Measurements from ENCODE around the gene OARD1. TPM values are rescaled to one million over a fixed set of nuclear protein-coding genes. Genes with fewer than 3 reads are reported as not detected.

OARD1 gene
- total and polyA plus RNA-seq, 5 donors from 2014 or later = 30.3 to 58.2 (median 53.5) TPM

- peak; percentile 22 to 55 for ATAC-seq (ENCODE audit: low read depth in 2 of 2)
- Mint-ChIP-seq H3K27ac (peak overlapping the region; percentile 93 to 95 (median 93)), H3K4me3 (peak overlapping the region; percentile 88 to 95 (median 90)), H3K36me3 (no peaks in the 10 kb centered on the region), H3K4me1 (peaks cover 8 to 31% (median 23%) of the 10 kb centered on the region in 4 donors), H3K27me3 (no peaks in the 10 kb centered on the region), H3K9me3 (no peaks in the 10 kb centered on the region)
- Histone ChIP-seq H3K4me1 (ENCODE audit: control insufficient read depth, insufficient read depth, low read length, poor library complexity, severe bottlenecking) (peaks cover 25% of the 10 kb centered on the region), H3K9me3 (ENCODE audit: control insufficient read depth in 2 of 2, low read length in 2 of 2) (no peaks in the 10 kb centered on the region), H3K27me3 (ENCODE audit: control insufficient read depth, insufficient read depth, low read length) (no peaks in the 10 kb centered on the region), H3K27ac (ENCODE audit: insufficient read depth, low read length, poor library complexity, severe bottlenecking) (peak overlapping the region; percentile 65), H3K36me3 (ENCODE audit: control insufficient read depth, insufficient read depth, low read length) (no peaks in the 10 kb centered on the region), H3K4me3 (ENCODE audit: low read depth, low read length) (peak overlapping the region; percentile 64)
- DNase-seq = peak in 1 of 3 donors; percentile 57
Measured at GRCh38 chr6:41028561-41029412, 43.4 kb downstream of the OARD1 start.

GRCh38 chr6:41027799-41028560, 44.2 kb downstream of the OARD1 start:
- H3K9me3 Mint-ChIP-seq = no peaks in the 10 kb centered on the region
- ATAC-seq (ENCODE audit: low read depth in 2 of 2) (peak; percentile 81 to 87), DNase-seq (peak; percentile 63 to 83 (median 74))
- H3K27ac ChIP-seq (ENCODE audit: insufficient read depth, low read length, poor library complexity, severe bottlenecking) = peak overlapping the region; percentile 65
- peak overlapping the region; percentile 93 to 99 (median 93) for H3K27ac Mint-ChIP-seq
- no peaks in the 10 kb centered on the region for H3K9me3 ChIP-seq (ENCODE audit: control insufficient read depth in 2 of 2, low read length in 2 of 2)
- H3K4me1 Mint-ChIP-seq = peaks cover 8 to 31% (median 23%) of the 10 kb centered on the region in 4 donors
- no peaks in the 10 kb centered on the region for H3K27me3 ChIP-seq (ENCODE audit: control insufficient read depth, insufficient read depth, low read length)
- H3K36me3 ChIP-seq (ENCODE audit: control insufficient read depth, insufficient read depth, low read length) = no peaks in the 10 kb centered on the region
- H3K27me3 Mint-ChIP-seq = no peaks in the 10 kb centered on the region
- peaks cover 25% of the 10 kb centered on the region for H3K4me1 ChIP-seq (ENCODE audit: control insufficient read depth, insufficient read depth, low read length, poor library complexity, severe bottlenecking)
- H3K36me3 Mint-ChIP-seq = no peaks in the 10 kb centered on the region
- H3K4me3 ChIP-seq (ENCODE audit: low read depth, low read length) = peak overlapping the region; percentile 81
- H3K4me3 Mint-ChIP-seq = peak overlapping the region; percentile 88 to 95 (median 90)

- DNase-seq (no peak), ATAC-seq (ENCODE audit: low read depth in 2 of 2) (no peak)
- Histone ChIP-seq H3K4me1 (ENCODE audit: control insufficient read depth, insufficient read depth, low read length, poor library complexity, severe bottlenecking) (peaks cover 25% of the 10 kb centered on the region), H3K9me3 (ENCODE audit: control insufficient read depth in 2 of 2, low read length in 2 of 2) (no peaks in the 10 kb centered on the region), H3K36me3 (ENCODE audit: control insufficient read depth, insufficient read depth, low read length) (no peaks in the 10 kb centered on the region), H3K4me3 (ENCODE audit: low read depth, low read length) (peak overlapping the region; percentile 81), H3K27ac (ENCODE audit: insufficient read depth, low read length, poor library complexity, severe bottlenecking) (peak overlapping the region; percentile 65), H3K27me3 (ENCODE audit: control insufficient read depth, insufficient read depth, low read length) (no peaks in the 10 kb centered on the region)
- H3K4me3 Mint-ChIP-seq = peak overlapping the region; percentile 88 to 95 (median 90)
- no peaks in the 10 kb centered on the region for H3K27me3 Mint-ChIP-seq
- H3K36me3 Mint-ChIP-seq = no peaks in the 10 kb centered on the region
- peak overlapping the region; percentile 92 to 99 (median 93) for H3K27ac Mint-ChIP-seq
- peaks cover 8 to 31% (median 23%) of the 10 kb centered on the region in 4 donors for H3K4me1 Mint-ChIP-seq
- no peaks in the 10 kb centered on the region for H3K9me3 Mint-ChIP-seq
Measured at GRCh38 chr6:41027241-41027640, 44.9 kb downstream of the OARD1 start.

- Histone ChIP-seq H3K27ac (ENCODE audit: insufficient read depth, low read length, poor library complexity, severe bottlenecking) (no peak overlapping the region), H3K4me3 (ENCODE audit: low read depth, low read length) (no peak overlapping the region), H3K27me3 (ENCODE audit: control insufficient read depth, insufficient read depth, low read length) (no peaks in the 10 kb centered on the region), H3K4me1 (ENCODE audit: control insufficient read depth, insufficient read depth, low read length, poor library complexity, severe bottlenecking) (peaks cover 25% of the 10 kb centered on the region), H3K9me3 (ENCODE audit: control insufficient read depth in 2 of 2, low read length in 2 of 2) (no peaks in the 10 kb centered on the region), H3K36me3 (ENCODE audit: control insufficient read depth, insufficient read depth, low read length) (no peaks in the 10 kb centered on the region)
- peak overlapping the region in 3 of 4 donors; percentile 6 to 44 (median 33) for H3K4me3 Mint-ChIP-seq
- no peaks in the 10 kb centered on the region for H3K9me3 Mint-ChIP-seq
- DNase-seq = no peak
- H3K27me3 Mint-ChIP-seq = no peaks in the 10 kb centered on the region
- peaks cover 8 to 31% (median 23%) of the 10 kb centered on the region in 4 donors for H3K4me1 Mint-ChIP-seq
- H3K36me3 Mint-ChIP-seq = no peaks in the 10 kb centered on the region
- ATAC-seq (ENCODE audit: low read depth in 2 of 2) = no peak
- H3K27ac Mint-ChIP-seq = peak overlapping the region in 2 of 3 donors; percentile 19 to 57
Measured at GRCh38 chr6:41025966-41026530, 46.1 kb downstream of the OARD1 start.

GRCh38 chr6:41023114-41023513, 49.0 kb downstream of the OARD1 start:
- Mint-ChIP-seq H3K4me3 (no peak overlapping the region), H3K9me3 (peaks cover 0 to 2% (median 0%) of the 10 kb centered on the region in 7 donors), H3K4me1 (peaks cover 8 to 17% (median 14%) of the 10 kb centered on the region in 4 donors), H3K36me3 (no peaks in the 10 kb centered on the region), H3K27ac (no peak overlapping the region), H3K27me3 (no peaks in the 10 kb centered on the region)
- Histone ChIP-seq H3K9me3 (ENCODE audit: control insufficient read depth in 2 of 2, low read length in 2 of 2) (no peaks in the 10 kb centered on the region), H3K27me3 (ENCODE audit: control insufficient read depth, insufficient read depth, low read length) (no peaks in the 10 kb centered on the region), H3K36me3 (ENCODE audit: control insufficient read depth, insufficient read depth, low read length) (no peaks in the 10 kb centered on the region), H3K4me3 (ENCODE audit: low read depth, low read length) (no peak overlapping the region), H3K27ac (ENCODE audit: insufficient read depth, low read length, poor library complexity, severe bottlenecking) (no peak overlapping the region), H3K4me1 (ENCODE audit: control insufficient read depth, insufficient read depth, low read length, poor library complexity, severe bottlenecking) (peaks cover 12% of the 10 kb centered on the region)
- DNase-seq (no peak), ATAC-seq (ENCODE audit: low read depth in 2 of 2) (no peak)

DNA sequence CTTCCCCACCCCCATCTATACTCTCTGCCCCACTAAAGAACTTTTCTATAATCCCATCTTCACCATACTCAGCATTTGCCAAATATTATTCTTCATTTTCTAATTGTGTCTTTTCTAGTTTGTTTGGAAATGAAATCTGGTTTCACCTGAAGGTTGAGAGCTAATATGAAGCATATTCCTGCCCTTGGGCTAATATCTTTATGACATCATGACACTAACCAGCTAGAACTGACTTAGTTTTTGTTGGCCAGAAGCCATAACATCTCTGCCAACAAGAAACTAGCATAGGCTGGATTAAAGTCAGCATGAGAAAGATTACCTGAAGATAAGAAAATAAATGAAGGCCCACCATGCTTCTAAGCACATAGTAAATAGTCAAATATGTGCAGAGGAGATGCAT, 49.9 kb downstream of the OARD1 start:
- peaks cover 4 to 10% (median 8%) of the 10 kb centered on the region in 4 donors for H3K4me1 Mint-ChIP-seq
- ATAC-seq (ENCODE audit: low read depth in 2 of 2) (no peak), DNase-seq (no peak)
- H3K4me3 ChIP-seq (ENCODE audit: low read depth, low read length) = no peak overlapping the region
- H3K27me3 Mint-ChIP-seq = no peaks in the 10 kb centered on the region
- no peak overlapping the region for H3K27ac ChIP-seq (ENCODE audit: insufficient read depth, low read length, poor library complexity, severe bottlenecking)
- peak overlapping the region in 1 of 3 donors; percentile 2 for H3K27ac Mint-ChIP-seq
- H3K4me3 Mint-ChIP-seq = no peak overlapping the region
- no peaks in the 10 kb centered on the region for H3K36me3 Mint-ChIP-seq
- H3K36me3 ChIP-seq (ENCODE audit: control insufficient read depth, insufficient read depth, low read length) = no peaks in the 10 kb centered on the region
- H3K9me3 ChIP-seq (ENCODE audit: control insufficient read depth in 2 of 2, low read length in 2 of 2) = no peaks in the 10 kb centered on the region
- H3K9me3 Mint-ChIP-seq = peaks cover 0 to 2% (median 0%) of the 10 kb centered on the region in 7 donors
- no peaks in the 10 kb centered on the region for H3K27me3 ChIP-seq (ENCODE audit: control insufficient read depth, insufficient read depth, low read length)
- peaks cover 5% of the 10 kb centered on the region for H3K4me1 ChIP-seq (ENCODE audit: control insufficient read depth, insufficient read depth, low read length, poor library complexity, severe bottlenecking)

DNA sequence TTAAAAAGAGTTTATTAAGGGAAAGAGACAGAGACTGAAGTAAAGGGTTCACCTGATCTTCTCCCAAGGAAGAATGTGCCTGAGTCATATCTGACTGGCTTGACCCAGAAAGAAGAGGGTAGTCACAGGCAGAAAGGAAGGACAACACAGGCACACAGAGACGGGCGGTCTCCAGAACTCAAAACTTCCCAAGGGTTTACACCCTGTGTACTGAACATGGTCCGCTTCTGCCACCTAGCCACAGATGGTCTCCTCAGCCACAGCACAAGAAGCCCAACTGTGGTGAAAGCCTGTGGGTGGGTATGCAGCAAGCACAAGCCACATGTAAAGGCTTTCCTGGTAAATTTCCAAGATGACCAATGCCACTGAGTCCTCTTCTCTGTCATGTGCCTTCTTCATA, 50.3 kb downstream of the OARD1 start:
- H3K36me3 Mint-ChIP-seq = no peaks in the 10 kb centered on the region

More for the DNA sequence above, 50.3 kb downstream of the OARD1 start:
- Mint-ChIP-seq H3K27me3 (no peaks in the 10 kb centered on the region), H3K9me3 (peaks cover 0 to 2% (median 0%) of the 10 kb centered on the region in 7 donors), H3K4me3 (no peak overlapping the region), H3K4me1 (peaks cover 0 to 7% (median 4%) of the 10 kb centered on the region in 4 donors), H3K27ac (peak overlapping the region in 1 of 3 donors; percentile 2)
- DNase-seq (no peak), ATAC-seq (ENCODE audit: low read depth in 2 of 2) (no peak)
- H3K4me1 ChIP-seq (ENCODE audit: control insufficient read depth, insufficient read depth, low read length, poor library complexity, severe bottlenecking) = peaks cover under 1% of the 10 kb centered on the region
- no peaks in the 10 kb centered on the region for H3K27me3 ChIP-seq (ENCODE audit: control insufficient read depth, insufficient read depth, low read length)
- no peaks in the 10 kb centered on the region for H3K36me3 ChIP-seq (ENCODE audit: control insufficient read depth, insufficient read depth, low read length)
- H3K9me3 ChIP-seq (ENCODE audit: control insufficient read depth in 2 of 2, low read length in 2 of 2) = no peaks in the 10 kb centered on the region
- no peak overlapping the region for H3K4me3 ChIP-seq (ENCODE audit: low read depth, low read length)
- H3K27ac ChIP-seq (ENCODE audit: insufficient read depth, low read length, poor library complexity, severe bottlenecking) = no peak overlapping the region

Data from CD4-positive, CD25-positive, alpha-beta regulatory T cell (primary cell).